22Rv1 (cell line): ENCODE results near the gene NOSIP.

Experiments used
- H3K27ac ChIP-seq: fragments of 450-650 bp; 2 replicates; pipeline ENCODE4 v1.5.1; 2017
- CTCF ChIP-seq: fragments of 450-650 bp; IDR thresholded peaks from 2 replicates; pipeline ENCODE4 v1.5.1; 2017; ENCODE audit warnings: mild to moderate bottlenecking
- ZFX ChIP-seq: fragments of 450-650 bp; IDR thresholded peaks from 2 replicates; pipeline ENCODE4 v1.6.1; 2017; ENCODE audit warnings: antibody characterized with exemption, borderline replicate concordance

NOSIP gene

GRCh38 chr19:49552749-49553148, 27.6 kb downstream of the NOSIP start:
- no peak overlapping the region for H3K27ac ChIP-seq
- TF ChIP-seq CTCF: no peak
- no peak for TF ChIP-seq ZFX

GRCh38 chr19:49551531-49551930, 28.8 kb downstream of the NOSIP start:
- no peak overlapping the region for H3K27ac ChIP-seq
- TF ChIP-seq CTCF: no peak
- TF ChIP-seq ZFX: no peak

GRCh38 chr19:49549045-49549444, 31.3 kb downstream of the NOSIP start:
- H3K27ac ChIP-seq: no peak overlapping the region
- TF ChIP-seq ZFX (no peak), CTCF (no peak)

GRCh38 chr19:49546825-49547565, 33.4 kb downstream of the NOSIP start:
- peak overlapping the region; percentile 73 for H3K27ac ChIP-seq

GRCh38 chr19:49544154-49544553, 36.2 kb downstream of the NOSIP start:
- no peak for TF ChIP-seq CTCF
- TF ChIP-seq ZFX: no peak

More at GRCh38 chr19:49546825-49547565, 33.4 kb downstream of the NOSIP start:
- TF ChIP-seq ZFX (no peak), CTCF (peak; percentile 84)

GRCh38 chr19:49543032-49543431, 37.3 kb downstream of the NOSIP start:
- no peak overlapping the region for H3K27ac ChIP-seq
- TF ChIP-seq ZFX (no peak), CTCF (no peak)

More at GRCh38 chr19:49544154-49544553, 36.2 kb downstream of the NOSIP start:
- no peak overlapping the region for H3K27ac ChIP-seq

- H3K27ac ChIP-seq: no peak overlapping the region
- no peak for TF ChIP-seq CTCF
- no peak for TF ChIP-seq ZFX
These were observed 37.9 kb downstream of the NOSIP start for GRCh38 chr19:49542446-49542845.
